HepG2 (cell line): ENCODE data around the gene MFNG. TPM values are rescaled to one million over a fixed set of nuclear protein-coding genes. Genes with fewer than 3 reads are reported as not detected.

ENCODE experiments used
- ATAC-seq: fragments of 200-7000 bp; cut with Tn5 transposase; 3 replicates; pipeline ENCODE4 v1.9.1; 2020; ENCODE audit warnings: mild to moderate bottlenecking, moderate library complexity
- BruUV-seq: library from RNA; stranded (reverse); fragments of 400-500 nt; replicated peaks from 2 replicates; lab custom pipeline; 2021; lab: Mats Ljungman, UMichigan
- CTCF ChIA-PET: fragments of 300-600 bp; formaldehyde crosslinking; extraction: SDS; loops from one replicate; lab custom pipeline; 2021; ENCODE audit warnings: low total read pairs, inconsistent platforms, low intra/inter-chr PET ratio; lab: Yijun Ruan, JAX
- POLR2A ChIA-PET: fragments of 350-600 bp; sonication (Branson Sonifier 250); formaldehyde crosslinking; loops from one replicate; lab custom pipeline; 2020; ENCODE audit warnings: antibody characterized with exemption, inconsistent platforms; lab: Yijun Ruan, JAX
- DNase-seq: peaks from one replicate; pipeline ENCODE4 v3.0.0-alpha.2; 2015; ENCODE audit warnings: low spot score
- FAIRE-seq: peaks from 3 replicates; lab custom pipeline; 2011; peaks lifted over from hg19 to GRCh38; lab: Jason Lieb, UNC
- H2AFZ ChIP-seq: one replicate; pipeline ENCODE4 v1.6.1; 2011; ENCODE audit warnings: low read length, inconsistent platforms
- H3K27ac ChIP-seq: fragments of 300-600 bp; 3 replicates; pipeline ENCODE4 v1.8.0; 2011; ENCODE audit warnings: mixed run types, mild to moderate bottlenecking, mixed read lengths, low read length, inconsistent platforms; ENCODE audit not compliant: insufficient read depth; ENCODE audit errors: extremely low read length
- H3K27me3 ChIP-seq, 2 experiments: fragments of 200-600 bp in 1 of 2; 2 replicates in 1 of 2; 3 replicates in 1 of 2; pipeline versions ENCODE4 v1.6.0 to v1.8.0; 2011; ENCODE audit warnings: low read length in 2 of 2, mild to moderate bottlenecking in 2 of 2, moderate library complexity in 2 of 2, inconsistent platforms in 1 of 2; ENCODE audit not compliant: insufficient read depth in 2 of 2, control insufficient read depth in 1 of 2
- H3K36me3 ChIP-seq, 2 experiments: fragments of 200-600 bp in 1 of 2; replicated peaks in 1 of 2; 2 replicates in 1 of 2; 3 replicates in 1 of 2; pipeline versions ENCODE4 v1.5.1 to v1.8.0; 2011; ENCODE audit warnings: low read length in 2 of 2, inconsistent platforms in 1 of 2; ENCODE audit not compliant: insufficient read depth in 2 of 2, control insufficient read depth in 1 of 2
- H3K4me1 ChIP-seq: 2 replicates; pipeline ENCODE4 v1.5.1; 2012; ENCODE audit warnings: low read length, inconsistent platforms; ENCODE audit not compliant: insufficient read depth
- H3K4me2 ChIP-seq: 2 replicates; pipeline ENCODE4 v1.6.0; 2011; ENCODE audit warnings: low read depth, low read length, inconsistent platforms
- H3K4me3 ChIP-seq, 3 experiments: fragments of 200-600 bp in 1 of 3; sonication (generic), shearing (Covaris generic) in 1 of 3; replicated peaks in 1 of 3; 2 replicates each; pipeline ENCODE4 v1.5.1; 2011 to 2016; ENCODE audit warnings: low read length in 3 of 3, inconsistent platforms in 2 of 3, low read depth in 2 of 3, mild to moderate bottlenecking in 2 of 3, control low read depth in 1 of 3, mixed read lengths in 1 of 3; ENCODE audit not compliant: insufficient read depth in 1 of 3
- H3K79me2 ChIP-seq: one replicate; pipeline ENCODE4 v1.6.1; 2011; ENCODE audit warnings: low read length, inconsistent platforms; ENCODE audit not compliant: insufficient read depth
- H3K9ac ChIP-seq: 2 replicates; pipeline ENCODE4 v1.6.0; 2011; ENCODE audit warnings: mild to moderate bottlenecking, low read depth, low read length, inconsistent platforms; ENCODE audit not compliant: insufficient read depth
- H3K9me3 ChIP-seq: 2 replicates; pipeline ENCODE4 v1.5.1; 2012; ENCODE audit warnings: mild to moderate bottlenecking, low read length
- H4K20me1 ChIP-seq: 2 replicates; pipeline ENCODE4 v1.6.0; 2011; ENCODE audit warnings: inconsistent platforms, mild to moderate bottlenecking, low read length, moderate library complexity; ENCODE audit not compliant: insufficient read depth
- ATM ChIP-seq: fragments of 450-650 bp; IDR thresholded peaks from 2 replicates; pipeline ENCODE4 v1.7.1; 2017; ENCODE audit warnings: mild to moderate bottlenecking, borderline replicate concordance
- HOXA5 ChIP-seq: sonication (generic); formaldehyde crosslinking; IDR thresholded peaks from 2 replicates; pipeline ENCODE4 v1.4.0; 2020; ENCODE audit warnings: missing genetic modification reagents
- KLF9 ChIP-seq: IDR thresholded peaks from 2 replicates; pipeline ENCODE4 v1.6.1; 2016; ENCODE audit warnings: low read depth
- MED13 ChIP-seq: sonication (generic); formaldehyde crosslinking; IDR thresholded peaks from 2 replicates; pipeline ENCODE4 v1.5.0; 2020; ENCODE audit warnings: missing genetic modification reagents
- NFYC ChIP-seq: IDR thresholded peaks from 2 replicates; pipeline ENCODE4 v1.6.1; 2016; ENCODE audit warnings: missing genetic modification reagents, missing compliant biosample characterization
- TBL1XR1 ChIP-seq: fragments of 150-350 bp; IDR thresholded peaks from 2 replicates; pipeline ENCODE4 v1.6.1; 2014; ENCODE audit warnings: borderline replicate concordance, low read length; ENCODE audit not compliant: partially characterized antibody
- ZFP62 ChIP-seq: sonication (generic); formaldehyde crosslinking; IDR thresholded peaks from 2 replicates; pipeline ENCODE4 v1.4.0; 2020; ENCODE audit warnings: missing genetic modification reagents
- ZNF24 ChIP-seq: fragments of 450-650 bp; IDR thresholded peaks from 2 replicates; pipeline ENCODE4 v1.6.1; 2017; ENCODE audit warnings: antibody characterized with exemption, mild to moderate bottlenecking
- ZNF253 ChIP-seq: sonication (generic); formaldehyde crosslinking; IDR thresholded peaks from 2 replicates; pipeline ENCODE4 v1.8.0; 2022; ENCODE audit warnings: mild to moderate bottlenecking, missing genetic modification reagents, borderline replicate concordance
- ZNF382 ChIP-seq: sonication (generic); formaldehyde crosslinking; IDR thresholded peaks from 2 replicates; pipeline ENCODE4 v1.5.0; 2020; ENCODE audit warnings: missing genetic modification reagents, mild to moderate bottlenecking, borderline replicate concordance
- ZNF513 ChIP-seq: sonication (generic); formaldehyde crosslinking; conservative IDR thresholded peaks from 2 replicates; pipeline ENCODE4 v1.5.0; 2020; ENCODE audit warnings: missing genetic modification reagents
- ZNF556 ChIP-seq: sonication (generic); formaldehyde crosslinking; IDR thresholded peaks from 2 replicates; pipeline ENCODE4 v1.4.0; 2020; ENCODE audit warnings: mild to moderate bottlenecking, missing genetic modification reagents, borderline replicate concordance
- ZNF629 ChIP-seq: sonication (generic); formaldehyde crosslinking; conservative IDR thresholded peaks from 2 replicates; pipeline ENCODE4 v1.5.0; 2020; ENCODE audit warnings: missing genetic modification reagents
- WGBS: methylation state at CpG from one replicate; pipeline ENCODE4 v1.1.6; 2017; ENCODE audit warnings: low lambda C conversion rate; 5-methylcytosine and 5-hydroxymethylcytosine counted together
- in situ Hi-C: cut with HindIII; loops from 2 replicates; pipeline ENCODE4 v1.10.0; 2017; ENCODE audit warnings: low pct_unique_long_range_greater_than_20kb; ENCODE audit not compliant: extremely low pct_ligation_motif_present
- intact Hi-C: fragments of 100-400 bp; cut with micrococcal nuclease; formaldehyde crosslinking; loops from one replicate; pipeline ENCODE4 v1.10.0; 2022; ENCODE audit not compliant: unreplicated experiment
- polyA plus RNA-seq, 8 experiments: library from polyadenylated mRNA; depleted of rRNA in 3 of 8; stranded (reverse) in 7 of 8; unstranded in 1 of 8; fragments of >200 nt; fragmentation: Illumina TruSeq in 4 of 8; extraction: Trizol in 4 of 8; gene quantifications; 2 replicates each; pipeline versions ENCODE4 v1.2.1 to v1.2.3, GENCODE V29; 2011 to 2016; ENCODE audit warnings: low read depth in 4 of 8, missing spikeins in 1 of 8, mixed read lengths in 1 of 8; ENCODE audit not compliant: insufficient read depth in 1 of 8
- total RNA-seq, 5 experiments: library from RNA; depleted of rRNA; stranded (reverse); fragments of >200 nt; fragmentation: Illumina TruSeq; extraction: Trizol; gene quantifications; 2 replicates each; pipeline ENCODE4 v1.2.3, GENCODE V29; 2016; ENCODE audit warnings: low read depth in 1 of 5
- TF ChIP-seq, protein P1 (sequence below): sonication (generic); formaldehyde crosslinking; IDR thresholded peaks from 2 replicates; pipeline ENCODE4 v1.4.0; 2020; ENCODE audit warnings: missing genetic modification reagents

MFNG gene
- total and polyA plus RNA-seq, 2 of the 13 experiments (the other 11 are each of a cell fraction or from before 2014, with no cell fraction given): 1.0 to 11.7 TPM

GRCh38 chr22:37474447-37475090, 11.6 kb downstream of the MFNG start:
- no peak overlapping the region for H2AFZ ChIP-seq
- ChIA-PET CTCF (no interaction called here), POLR2A (no interaction called here)
- BruUV-seq: no TSS peak
- DNase-seq (no peak), FAIRE-seq (no peak)
- in situ Hi-C loops: no loop called here
- no peak overlapping the region for H3K9ac ChIP-seq
- TF ChIP-seq, protein P1, sequence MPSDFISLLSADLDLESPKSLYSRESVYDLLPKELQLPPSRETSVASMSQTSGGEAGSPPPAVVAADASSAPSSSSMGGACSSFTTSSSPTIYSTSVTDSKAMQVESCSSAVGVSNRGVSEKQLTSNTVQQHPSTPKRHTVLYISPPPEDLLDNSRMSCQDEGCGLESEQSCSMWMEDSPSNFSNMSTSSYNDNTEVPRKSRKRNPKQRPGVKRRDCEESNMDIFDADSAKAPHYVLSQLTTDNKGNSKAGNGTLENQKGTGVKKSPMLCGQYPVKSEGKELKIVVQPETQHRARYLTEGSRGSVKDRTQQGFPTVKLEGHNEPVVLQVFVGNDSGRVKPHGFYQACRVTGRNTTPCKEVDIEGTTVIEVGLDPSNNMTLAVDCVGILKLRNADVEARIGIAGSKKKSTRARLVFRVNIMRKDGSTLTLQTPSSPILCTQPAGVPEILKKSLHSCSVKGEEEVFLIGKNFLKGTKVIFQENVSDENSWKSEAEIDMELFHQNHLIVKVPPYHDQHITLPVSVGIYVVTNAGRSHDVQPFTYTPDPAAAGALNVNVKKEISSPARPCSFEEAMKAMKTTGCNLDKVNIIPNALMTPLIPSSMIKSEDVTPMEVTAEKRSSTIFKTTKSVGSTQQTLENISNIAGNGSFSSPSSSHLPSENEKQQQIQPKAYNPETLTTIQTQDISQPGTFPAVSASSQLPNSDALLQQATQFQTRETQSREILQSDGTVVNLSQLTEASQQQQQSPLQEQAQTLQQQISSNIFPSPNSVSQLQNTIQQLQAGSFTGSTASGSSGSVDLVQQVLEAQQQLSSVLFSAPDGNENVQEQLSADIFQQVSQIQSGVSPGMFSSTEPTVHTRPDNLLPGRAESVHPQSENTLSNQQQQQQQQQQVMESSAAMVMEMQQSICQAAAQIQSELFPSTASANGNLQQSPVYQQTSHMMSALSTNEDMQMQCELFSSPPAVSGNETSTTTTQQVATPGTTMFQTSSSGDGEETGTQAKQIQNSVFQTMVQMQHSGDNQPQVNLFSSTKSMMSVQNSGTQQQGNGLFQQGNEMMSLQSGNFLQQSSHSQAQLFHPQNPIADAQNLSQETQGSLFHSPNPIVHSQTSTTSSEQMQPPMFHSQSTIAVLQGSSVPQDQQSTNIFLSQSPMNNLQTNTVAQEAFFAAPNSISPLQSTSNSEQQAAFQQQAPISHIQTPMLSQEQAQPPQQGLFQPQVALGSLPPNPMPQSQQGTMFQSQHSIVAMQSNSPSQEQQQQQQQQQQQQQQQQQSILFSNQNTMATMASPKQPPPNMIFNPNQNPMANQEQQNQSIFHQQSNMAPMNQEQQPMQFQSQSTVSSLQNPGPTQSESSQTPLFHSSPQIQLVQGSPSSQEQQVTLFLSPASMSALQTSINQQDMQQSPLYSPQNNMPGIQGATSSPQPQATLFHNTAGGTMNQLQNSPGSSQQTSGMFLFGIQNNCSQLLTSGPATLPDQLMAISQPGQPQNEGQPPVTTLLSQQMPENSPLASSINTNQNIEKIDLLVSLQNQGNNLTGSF (CRISPR knock-in tag): no peak
- TF ChIP-seq ZNF24 (0 out of 2 replicates have a peak, but pooled peaks have one; percentile 23), HOXA5 (no peak), ZNF513 (no peak), ZNF629 (CRISPR knock-in tag) (peak; percentile 86), ZNF253 (CRISPR knock-in tag) (no peak), ZNF556 (CRISPR knock-in tag) (no peak), ZFP62 (CRISPR knock-in tag) (no peak), MED13 (CRISPR knock-in tag) (no peak), NFYC (no peak), TBL1XR1 (no peak), ZNF382 (CRISPR knock-in tag) (no peak), ATM (no peak), KLF9 (no peak)
- TF ChIP-seq, all 625 proteins: peak for 2
- H3K27me3 ChIP-seq: peaks cover 0 to 3% of the 10 kb centered on the region in 2 experiments; a peak in 1 of 5 replicates
- WGBS: 82% methylated on average over 8 of the region's 11 CpGs
- no peak overlapping the region for H3K27ac ChIP-seq
- peaks cover 19% of the 10 kb centered on the region for H3K4me1 ChIP-seq
- no peaks in the 10 kb centered on the region for H3K9me3 ChIP-seq
- H3K36me3 ChIP-seq: no peaks in the 10 kb centered on the region
- H3K79me2 ChIP-seq: no peaks in the 10 kb centered on the region
- no peak for ATAC-seq
- no peaks in the 10 kb centered on the region for H4K20me1 ChIP-seq
- H3K4me3 ChIP-seq: no peak overlapping the region
- intact Hi-C loops: loop anchor here (10.0 kb wide), 1 partner anchor 50 kb away; no protein-coding TSS in a partner anchor
- no peak overlapping the region for H3K4me2 ChIP-seq
